ENCODE data around the gene CLMP.

DNA sequence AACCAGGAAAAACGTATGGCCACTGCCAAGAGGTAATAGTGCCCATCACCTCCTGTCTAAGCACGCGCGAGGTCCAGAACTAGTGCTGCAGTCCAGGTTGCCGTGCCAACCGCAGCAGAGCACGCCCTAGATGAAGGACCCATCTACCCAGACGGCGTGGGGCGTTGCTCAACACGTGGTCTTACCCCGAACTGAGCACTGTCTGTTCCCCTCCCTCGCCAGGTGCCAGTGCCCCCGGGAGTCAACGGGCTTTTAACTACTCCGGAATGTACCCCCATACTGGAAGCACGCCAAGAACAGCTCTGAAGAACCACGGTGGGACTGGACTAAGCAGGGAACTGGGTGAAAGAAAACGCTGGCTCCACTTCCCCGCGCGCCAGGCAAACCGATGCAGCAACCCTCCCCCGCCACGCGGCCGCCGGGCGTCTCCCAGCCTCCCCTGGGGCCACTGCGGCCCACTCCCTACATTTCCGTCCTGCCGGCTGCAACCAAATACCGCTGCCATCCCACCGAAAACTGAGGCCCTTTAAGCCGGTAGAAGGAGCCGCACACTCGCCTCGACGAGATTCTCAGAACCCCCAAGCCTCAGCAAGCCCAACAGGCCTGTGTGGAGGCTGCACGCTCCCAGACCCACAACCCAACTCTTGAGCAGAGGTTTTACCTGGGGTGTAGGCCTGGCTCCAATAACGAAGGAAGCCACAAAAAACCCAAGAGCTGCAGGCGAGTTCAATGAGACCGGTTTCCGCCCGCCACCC lies 133.5 kb downstream of the CLMP start, which contains the start of gene HSPA8:
- TF ChIP-seq, protein P1, sequence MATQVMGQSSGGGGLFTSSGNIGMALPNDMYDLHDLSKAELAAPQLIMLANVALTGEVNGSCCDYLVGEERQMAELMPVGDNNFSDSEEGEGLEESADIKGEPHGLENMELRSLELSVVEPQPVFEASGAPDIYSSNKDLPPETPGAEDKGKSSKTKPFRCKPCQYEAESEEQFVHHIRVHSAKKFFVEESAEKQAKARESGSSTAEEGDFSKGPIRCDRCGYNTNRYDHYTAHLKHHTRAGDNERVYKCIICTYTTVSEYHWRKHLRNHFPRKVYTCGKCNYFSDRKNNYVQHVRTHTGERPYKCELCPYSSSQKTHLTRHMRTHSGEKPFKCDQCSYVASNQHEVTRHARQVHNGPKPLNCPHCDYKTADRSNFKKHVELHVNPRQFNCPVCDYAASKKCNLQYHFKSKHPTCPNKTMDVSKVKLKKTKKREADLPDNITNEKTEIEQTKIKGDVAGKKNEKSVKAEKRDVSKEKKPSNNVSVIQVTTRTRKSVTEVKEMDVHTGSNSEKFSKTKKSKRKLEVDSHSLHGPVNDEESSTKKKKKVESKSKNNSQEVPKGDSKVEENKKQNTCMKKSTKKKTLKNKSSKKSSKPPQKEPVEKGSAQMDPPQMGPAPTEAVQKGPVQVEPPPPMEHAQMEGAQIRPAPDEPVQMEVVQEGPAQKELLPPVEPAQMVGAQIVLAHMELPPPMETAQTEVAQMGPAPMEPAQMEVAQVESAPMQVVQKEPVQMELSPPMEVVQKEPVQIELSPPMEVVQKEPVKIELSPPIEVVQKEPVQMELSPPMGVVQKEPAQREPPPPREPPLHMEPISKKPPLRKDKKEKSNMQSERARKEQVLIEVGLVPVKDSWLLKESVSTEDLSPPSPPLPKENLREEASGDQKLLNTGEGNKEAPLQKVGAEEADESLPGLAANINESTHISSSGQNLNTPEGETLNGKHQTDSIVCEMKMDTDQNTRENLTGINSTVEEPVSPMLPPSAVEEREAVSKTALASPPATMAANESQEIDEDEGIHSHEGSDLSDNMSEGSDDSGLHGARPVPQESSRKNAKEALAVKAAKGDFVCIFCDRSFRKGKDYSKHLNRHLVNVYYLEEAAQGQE (IDR thresholded peaks at IDR 0.05; ENCODE audit: insufficient read depth in 1 of 2, low read depth in 2 of 2, low read length in 2 of 2) = no peak; a peak in 1 of 4 replicates
- TF ChIP-seq POLR2AphosphoS5 (IDR thresholded peaks at IDR 0.05; ENCODE audit: low read depth, low read length) = peak; percentile 98
- peak; percentile 96 for TF ChIP-seq TAF1 (IDR thresholded peaks at IDR 0.05; ENCODE audit: borderline replicate concordance, insufficient read depth, low read length)

Data from PFSK-1 (cell line).